Neuronal stem cell (in vitro differentiated cells): ENCODE results near the gene SHC3.

ENCODE experiments used
- DNase-seq: peaks from one replicate; pipeline ENCODE4 v3.0.0-alpha.2; 2013; ENCODE audit warnings: low spot score
- H2AFZ ChIP-seq: one replicate; pipeline ENCODE4 v1.6.1; 2013; ENCODE audit warnings: mild to moderate bottlenecking, low read length, inconsistent platforms
- H2AK5ac ChIP-seq: 2 replicates; pipeline ENCODE4 v1.6.1; 2013; ENCODE audit warnings: low read depth, mild to moderate bottlenecking, inconsistent platforms, low read length, moderate library complexity, mixed read lengths
- H2BK120ac ChIP-seq: 2 replicates; pipeline ENCODE4 v1.6.1; 2013; ENCODE audit warnings: low read depth, mild to moderate bottlenecking, inconsistent platforms, low read length, moderate library complexity, mixed read lengths
- H2BK12ac ChIP-seq: one replicate; pipeline ENCODE4 v1.6.1; 2013; ENCODE audit warnings: low read length, inconsistent platforms
- H2BK15ac ChIP-seq: 2 replicates; pipeline ENCODE4 v1.6.1; 2013; ENCODE audit warnings: mild to moderate bottlenecking, low read length, inconsistent platforms, mixed read lengths
- H2BK5ac ChIP-seq: one replicate; pipeline ENCODE4 v1.6.1; 2013; ENCODE audit warnings: inconsistent platforms, mild to moderate bottlenecking, low read length, moderate library complexity
- H3K14ac ChIP-seq: one replicate; pipeline ENCODE4 v1.6.1; 2013; ENCODE audit warnings: low read length, inconsistent platforms
- H3K18ac ChIP-seq: 2 replicates; pipeline ENCODE4 v1.6.1; 2013; ENCODE audit warnings: low read length, inconsistent platforms
- H3K23ac ChIP-seq: 2 replicates; pipeline ENCODE4 v1.6.1; 2013; ENCODE audit warnings: low read depth, mild to moderate bottlenecking, mixed read lengths, low read length, inconsistent platforms; ENCODE audit not compliant: poor library complexity
- H3K27ac ChIP-seq: replicated peaks from 3 replicates; pipeline ENCODE4 v1.5.1; 2013; ENCODE audit warnings: low read length, inconsistent platforms
- H3K27me3 ChIP-seq, 3 experiments: 2 replicates each; pipeline ENCODE4 v1.6.1; 2013; ENCODE audit warnings: low read length in 3 of 3, mild to moderate bottlenecking in 2 of 3, inconsistent platforms in 1 of 3, low read depth in 1 of 3, mixed read lengths in 1 of 3, moderate library complexity in 1 of 3; ENCODE audit not compliant: control insufficient read depth in 3 of 3, insufficient read depth in 3 of 3
- H3K36me3 ChIP-seq, 2 donors: replicated peaks in 1 of 2; 2 replicates each; pipeline ENCODE4 v1.6.1; 2013; ENCODE audit warnings: low read length in 2 of 2; ENCODE audit not compliant: control insufficient read depth in 2 of 2, insufficient read depth in 2 of 2
- H3K4ac ChIP-seq: 2 replicates; pipeline ENCODE4 v1.6.1; 2013; ENCODE audit warnings: inconsistent platforms, mild to moderate bottlenecking, low read length, moderate library complexity
- H3K4me1 ChIP-seq, 2 donors: 1 replicate in 1 of 2; 2 replicates in 1 of 2; pipeline ENCODE4 v1.6.1; 2013; ENCODE audit warnings: low read length in 2 of 2, low read depth in 1 of 2; ENCODE audit not compliant: control insufficient read depth in 2 of 2, insufficient read depth in 1 of 2
- H3K4me2 ChIP-seq: one replicate; pipeline ENCODE4 v1.6.1; 2013; ENCODE audit warnings: mild to moderate bottlenecking, low read length, inconsistent platforms; ENCODE audit not compliant: insufficient read depth, poor library complexity, severe bottlenecking
- H3K4me3 ChIP-seq, 2 donors: 2 replicates each; pipeline ENCODE4 v1.5.1; 2013; ENCODE audit warnings: low read length in 2 of 2, mild to moderate bottlenecking in 2 of 2, inconsistent platforms in 1 of 2, moderate library complexity in 1 of 2
- H3K79me1 ChIP-seq: one replicate; pipeline ENCODE4 v1.6.1; 2013; ENCODE audit warnings: low read depth, mild to moderate bottlenecking, inconsistent platforms, low read length, moderate library complexity
- H3K9ac ChIP-seq: one replicate; pipeline ENCODE4 v1.6.1; 2013; ENCODE audit warnings: mild to moderate bottlenecking, low read depth, low read length, inconsistent platforms; ENCODE audit not compliant: poor library complexity
- H3K9me3 ChIP-seq, 2 donors: replicated peaks in 1 of 2; 2 replicates each; pipeline versions ENCODE3 to v1.6.1; 2013; ENCODE audit warnings: low read length in 2 of 2, mild to moderate bottlenecking in 2 of 2, inconsistent platforms in 1 of 2, low read depth in 1 of 2, mixed read lengths in 1 of 2, moderate library complexity in 1 of 2; ENCODE audit not compliant: control insufficient read depth in 2 of 2, insufficient read depth in 1 of 2
- H4K8ac ChIP-seq: one replicate; pipeline ENCODE4 v1.6.1; 2013; ENCODE audit warnings: low read depth, mild to moderate bottlenecking, inconsistent platforms, low read length, moderate library complexity
- H4K91ac ChIP-seq: one replicate; pipeline ENCODE4 v1.6.1; 2013; ENCODE audit warnings: low read length, low read depth, mild to moderate bottlenecking, inconsistent platforms; ENCODE audit not compliant: poor library complexity
- WGBS, 2 donors: extraction: QIAGEN DNeasy Blood & Tissue Kit; methylation state at CpG; one replicate each; pipeline ENCODE4 v1.1.7; 2013; ENCODE audit warnings: missing lambda C conversion rate in 2 of 2, mixed read lengths in 1 of 2; ENCODE audit not compliant: insufficient read length in 2 of 2, insufficient replicate concordance in 1 of 2; ENCODE audit errors: extremely low coverage in 2 of 2; 5-methylcytosine and 5-hydroxymethylcytosine counted together

The SHC3 gene

GRCh38 chr9:89046832-89047231 is 131.8 kb downstream of the SHC3 start:
- Histone ChIP-seq H2AK5ac (no peak overlapping the region), H3K23ac (no peak overlapping the region), H4K8ac (no peak overlapping the region), H3K9ac (no peak overlapping the region), H3K4me1 (no peaks in the 10 kb centered on the region), H3K9me3 (peaks cover 0 to 1% of the 10 kb centered on the region in 2 donors), H3K36me3 (peaks cover 6 to 94% of the 10 kb centered on the region in 2 donors), H3K4me2 (no peak overlapping the region), H3K27me3 (no peaks in the 10 kb centered on the region), H2BK12ac (no peak overlapping the region), H2AFZ (no peak overlapping the region), H3K79me1 (no peaks in the 10 kb centered on the region), H3K27ac (no peak overlapping the region), H2BK120ac (no peak overlapping the region), H3K4me3 (no peak overlapping the region), H2BK15ac (no peak overlapping the region), H3K18ac (no peak overlapping the region), H4K91ac (no peak overlapping the region), H3K4ac (no peak overlapping the region), H3K14ac (no peak overlapping the region), H2BK5ac (no peak overlapping the region)
- DNase-seq: no peak
- WGBS, 2 donors: no CpG with 5 or more reads among the region's 2 CpGs

GRCh38 chr9:89044881-89045280 is 133.7 kb downstream of the SHC3 start:
- Histone ChIP-seq H4K8ac (no peak overlapping the region), H3K79me1 (no peaks in the 10 kb centered on the region), H4K91ac (no peak overlapping the region), H3K9ac (no peak overlapping the region), H3K4me1 (no peaks in the 10 kb centered on the region), H2BK5ac (no peak overlapping the region), H3K27me3 (peaks cover 0 to 1% (median 0%) of the 10 kb centered on the region in 3 experiments), H3K9me3 (peaks cover 0 to 4% of the 10 kb centered on the region in 2 donors), H3K14ac (no peak overlapping the region), H3K27ac (no peak overlapping the region), H3K36me3 (peaks cover 6 to 94% of the 10 kb centered on the region in 2 donors), H2BK120ac (no peak overlapping the region), H3K23ac (no peak overlapping the region), H2AK5ac (no peak overlapping the region), H2BK15ac (no peak overlapping the region), H3K4ac (no peak overlapping the region), H2BK12ac (no peak overlapping the region), H3K18ac (no peak overlapping the region), H3K4me2 (no peak overlapping the region), H3K4me3 (no peak overlapping the region), H2AFZ (no peak overlapping the region)
- WGBS, 2 donors: no CpG with 5 or more reads among the region's 4 CpGs
- no peak for DNase-seq

GRCh38 chr9:89044104-89044503 is 134.5 kb downstream of the SHC3 start:
- H2BK15ac ChIP-seq: no peak overlapping the region
- H2BK5ac ChIP-seq: no peak overlapping the region
- H3K36me3 ChIP-seq: peaks cover 11 to 94% of the 10 kb centered on the region in 2 donors
- H2BK120ac ChIP-seq: no peak overlapping the region
- no peak overlapping the region for H2AFZ ChIP-seq
- no peaks in the 10 kb centered on the region for H3K79me1 ChIP-seq
- no peak overlapping the region for H3K23ac ChIP-seq
- no peak overlapping the region for H3K4me3 ChIP-seq
- no peaks in the 10 kb centered on the region for H3K4me1 ChIP-seq
- H4K91ac ChIP-seq: no peak overlapping the region
- H2AK5ac ChIP-seq: no peak overlapping the region
- H3K4me2 ChIP-seq: no peak overlapping the region
- H3K9me3 ChIP-seq: peaks cover 0 to 9% of the 10 kb centered on the region in 2 donors
- no peak overlapping the region for H3K27ac ChIP-seq
- no peak overlapping the region for H3K4ac ChIP-seq
- H3K27me3 ChIP-seq: peaks cover 0 to 6% (median 0%) of the 10 kb centered on the region in 3 experiments
- no CpG with 5 or more reads among the region's 2 CpGs for WGBS, 2 donors
- no peak overlapping the region for H4K8ac ChIP-seq
- no peak overlapping the region for H3K9ac ChIP-seq
- no peak overlapping the region for H3K14ac ChIP-seq
- no peak overlapping the region for H2BK12ac ChIP-seq
- no peak for DNase-seq
- no peak overlapping the region for H3K18ac ChIP-seq

GRCh38 chr9:89042984-89043383 is 135.6 kb downstream of the SHC3 start:
- Histone ChIP-seq H3K27me3 (peaks cover 0 to 6% (median 0%) of the 10 kb centered on the region in 3 experiments), H3K4me2 (no peak overlapping the region), H2BK15ac (no peak overlapping the region), H4K91ac (no peak overlapping the region), H3K9ac (no peak overlapping the region), H2AFZ (no peak overlapping the region), H3K4ac (no peak overlapping the region), H3K36me3 (peaks cover 11 to 95% of the 10 kb centered on the region in 2 donors), H2BK5ac (no peak overlapping the region), H3K27ac (no peak overlapping the region), H3K9me3 (peaks cover 0 to 9% of the 10 kb centered on the region in 2 donors), H3K14ac (no peak overlapping the region), H2AK5ac (no peak overlapping the region), H3K79me1 (no peaks in the 10 kb centered on the region), H2BK12ac (no peak overlapping the region), H3K23ac (no peak overlapping the region), H3K4me3 (no peak overlapping the region), H3K18ac (no peak overlapping the region), H3K4me1 (no peaks in the 10 kb centered on the region), H4K8ac (no peak overlapping the region), H2BK120ac (no peak overlapping the region)
- DNase-seq: no peak
- WGBS, 2 donors: no CpG with 5 or more reads among the region's 9 CpGs
